ENCODE measurements around the gene SERGEF.

Gene SERGEF

DNA sequence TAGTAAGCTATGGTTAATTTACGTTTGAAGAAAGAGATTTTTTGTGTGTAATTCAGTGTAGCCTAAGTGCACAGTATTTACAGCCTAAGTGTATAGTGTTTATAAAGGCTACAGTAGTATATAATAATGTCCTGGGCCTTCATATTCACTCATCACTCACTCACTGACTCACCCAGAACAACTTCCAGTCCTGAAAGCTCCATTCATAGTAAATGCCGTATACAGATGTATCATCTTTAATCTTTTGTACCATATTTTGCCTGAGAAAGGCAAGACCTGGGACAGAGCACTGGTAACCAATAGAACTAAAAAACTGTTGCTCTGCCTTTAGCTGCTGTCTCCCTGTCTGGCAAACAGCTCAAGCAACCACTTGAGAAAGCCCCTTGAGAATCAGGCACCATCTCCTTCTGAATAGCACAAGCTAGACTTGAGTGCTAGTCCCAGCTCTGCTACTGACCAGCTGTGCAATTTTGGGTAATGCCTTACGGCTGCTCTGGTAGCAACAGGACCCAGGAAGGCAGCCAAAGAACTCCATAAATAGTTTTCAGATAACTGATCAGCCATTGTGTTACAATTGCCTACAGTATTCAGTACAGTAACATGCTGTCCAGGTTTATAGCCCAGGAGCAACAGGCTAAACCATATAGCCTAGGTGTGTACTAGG, 146.9 kb downstream of the SERGEF start:
- no peak for DNase-seq (ENCODE audit: extremely low read depth, insufficient read length)
- H3K27me3 ChIP-seq (replicated peaks; ENCODE audit: control insufficient read depth, insufficient read depth, low read length), result no peaks in the 10 kb centered on the region
- no peaks in the 10 kb centered on the region for H3K36me3 ChIP-seq (ENCODE audit: control insufficient read depth, insufficient read depth, low read length)
- TF ChIP-seq CTCF (IDR thresholded peaks at IDR 0.05; ENCODE audit: insufficient read depth, low read length, poor library complexity, severe bottlenecking), result no peak
- H3K4me3 ChIP-seq (replicated peaks; ENCODE audit: low read depth, low read length), result no peak overlapping the region

- peak; percentile 65 for TF ChIP-seq CTCF (IDR thresholded peaks at IDR 0.05; ENCODE audit: insufficient read depth, low read length, poor library complexity, severe bottlenecking)
- DNase-seq (ENCODE audit: extremely low read depth, insufficient read length), result no peak
- Histone ChIP-seq H3K27me3 (replicated peaks; ENCODE audit: control insufficient read depth, insufficient read depth, low read length) (no peaks in the 10 kb centered on the region), H3K4me3 (replicated peaks; ENCODE audit: low read depth, low read length) (no peak overlapping the region), H3K36me3 (ENCODE audit: control insufficient read depth, insufficient read depth, low read length) (no peaks in the 10 kb centered on the region)
These were observed 148.3 kb downstream of the SERGEF start for GRCh38 chr11:17864478-17864941.

DNA sequence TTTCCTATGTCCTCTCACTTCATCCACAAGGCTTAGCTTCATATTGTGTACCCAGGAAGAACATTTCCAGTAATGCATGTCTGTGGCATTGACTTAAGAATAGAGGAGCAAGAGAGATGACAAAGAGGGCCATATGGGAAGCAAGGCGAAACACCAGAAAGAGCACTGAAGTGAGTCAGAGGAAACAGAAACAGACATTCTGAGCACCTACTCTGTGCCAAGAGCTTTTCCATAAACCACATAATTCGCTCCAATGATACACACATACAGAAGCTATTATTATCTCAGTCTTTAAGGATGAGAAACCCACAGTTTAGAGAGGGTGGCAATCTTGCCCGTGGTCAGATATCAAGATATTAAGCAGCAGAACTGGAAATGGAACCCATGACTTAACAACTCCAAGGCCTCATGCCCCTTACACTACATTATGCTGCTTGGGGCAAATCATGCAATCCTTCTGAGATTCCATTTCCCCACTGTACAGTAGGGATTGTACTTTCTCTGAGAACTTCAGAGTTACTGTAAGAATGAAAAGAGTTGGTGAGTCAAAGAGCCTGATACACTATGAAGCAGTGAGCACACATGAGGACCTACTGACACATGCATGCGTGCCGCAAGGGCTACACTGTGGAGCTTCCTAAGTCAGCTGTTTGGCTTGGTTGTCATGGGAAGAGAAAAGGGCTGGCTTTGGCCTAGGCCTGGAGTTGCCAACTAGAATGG, 151.7 kb downstream of the SERGEF start:
- no peak for TF ChIP-seq CTCF (IDR thresholded peaks at IDR 0.05; ENCODE audit: insufficient read depth, low read length, poor library complexity, severe bottlenecking)
- H3K36me3 ChIP-seq (ENCODE audit: control insufficient read depth, insufficient read depth, low read length), result no peaks in the 10 kb centered on the region; the same call in 1 of the 2 replicates
- no peaks in the 10 kb centered on the region for H3K27me3 ChIP-seq (replicated peaks; ENCODE audit: control insufficient read depth, insufficient read depth, low read length)
- no peak overlapping the region for H3K4me3 ChIP-seq (replicated peaks; ENCODE audit: low read depth, low read length)
- DNase-seq (ENCODE audit: extremely low read depth, insufficient read length), result no peak

- Histone ChIP-seq H3K27me3 (replicated peaks; ENCODE audit: control insufficient read depth, insufficient read depth, low read length) (no peaks in the 10 kb centered on the region), H3K36me3 (ENCODE audit: control insufficient read depth, insufficient read depth, low read length) (no peaks in the 10 kb centered on the region; the same call in 1 of the 2 replicates), H3K4me3 (replicated peaks; ENCODE audit: low read depth, low read length) (no peak overlapping the region)
- no peak for DNase-seq (ENCODE audit: extremely low read depth, insufficient read length)
- no peak for TF ChIP-seq CTCF (IDR thresholded peaks at IDR 0.05; ENCODE audit: insufficient read depth, low read length, poor library complexity, severe bottlenecking)
These were observed 153.3 kb downstream of the SERGEF start for GRCh38 chr11:17859552-17859951.

GRCh38 chr11:17855531-17856290, 157.1 kb downstream of the SERGEF start:
- H3K4me3 ChIP-seq (replicated peaks; ENCODE audit: low read depth, low read length), result no peak overlapping the region
- no peak for DNase-seq (ENCODE audit: extremely low read depth, insufficient read length)
- no peak for TF ChIP-seq CTCF (IDR thresholded peaks at IDR 0.05; ENCODE audit: insufficient read depth, low read length, poor library complexity, severe bottlenecking)
- no peaks in the 10 kb centered on the region; the same call in 1 of the 2 replicates for H3K36me3 ChIP-seq (ENCODE audit: control insufficient read depth, insufficient read depth, low read length)
- H3K27me3 ChIP-seq (replicated peaks; ENCODE audit: control insufficient read depth, insufficient read depth, low read length), result no peaks in the 10 kb centered on the region
